ENCODE data around the gene GAREM2.
"Not testable (repeated sequence)": the region's sequence is repeated elsewhere in the genome, so short reads cannot be mapped to it uniquely, and the experiment has no call there.

The GAREM2 gene

DNA sequence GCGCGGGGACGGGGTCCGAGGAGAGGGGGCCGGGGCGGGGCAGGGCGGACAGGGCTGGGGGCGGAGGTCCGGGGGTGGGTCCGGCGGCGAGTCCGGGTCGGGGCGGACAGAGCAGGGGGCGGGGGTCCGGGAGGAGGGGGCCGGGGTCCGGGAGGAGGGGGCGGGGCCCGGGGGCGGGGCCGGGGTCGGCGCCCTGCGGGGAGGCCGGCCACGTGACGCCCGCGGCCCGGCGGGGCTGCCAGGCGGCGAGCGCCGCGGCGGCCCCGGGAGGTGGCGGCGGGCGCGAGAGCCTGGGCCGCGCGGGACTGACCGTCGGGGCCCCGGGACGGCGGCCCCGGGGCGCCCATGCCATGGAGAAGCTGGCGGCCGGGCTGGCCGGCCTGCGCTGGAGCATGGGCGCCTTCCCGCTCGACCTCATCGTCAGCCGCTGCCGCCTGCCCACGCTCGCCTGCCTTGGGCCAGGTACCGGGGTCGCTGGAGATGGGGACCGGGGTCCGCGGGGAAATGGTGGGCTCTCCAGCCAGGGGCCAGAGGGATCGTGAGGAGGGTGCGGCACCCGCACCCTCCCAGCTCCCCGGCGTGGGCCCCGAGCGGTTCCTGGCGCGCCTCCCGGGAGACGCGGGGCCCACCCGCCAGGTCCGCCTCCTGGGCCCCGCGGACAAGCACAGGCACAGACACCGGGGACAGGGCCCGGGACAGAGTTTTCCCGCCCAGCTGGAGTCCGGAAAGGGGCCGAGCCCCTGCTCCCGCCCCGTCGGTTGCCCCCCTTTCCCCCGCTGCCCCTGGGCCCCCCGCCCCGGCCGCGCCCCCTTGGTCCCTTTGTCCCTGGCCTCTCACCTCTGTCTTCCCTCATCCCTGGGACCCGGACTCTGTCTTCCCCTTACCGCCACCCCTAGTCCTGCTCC, at the start of gene GAREM2:
Gene GAREM2 (plus strand): TSS at position 218 of the 905 bp plus-strand sequence. CDS start 133 bp downstream, at position 351.
- no peak for DNase-seq (ENCODE audit: low spot score)

DNA sequence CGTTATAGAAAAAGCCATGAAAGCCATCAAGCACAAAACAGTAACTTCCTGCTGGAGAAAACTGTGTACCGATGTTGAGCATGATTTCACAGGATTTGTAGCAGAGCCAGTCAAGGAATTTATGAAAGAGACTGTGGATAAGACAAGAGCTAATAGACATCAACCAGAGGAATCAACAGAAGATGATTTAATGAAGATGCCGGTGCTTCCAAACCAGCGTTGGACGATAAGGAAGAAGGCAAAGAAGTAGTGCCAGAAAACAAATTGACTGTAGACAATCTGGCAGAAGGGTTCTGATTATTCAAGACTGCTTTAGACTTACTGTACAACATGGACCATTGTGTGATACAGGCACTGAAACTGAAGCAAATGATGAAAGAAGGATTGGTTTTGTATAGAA, 49.5 kb upstream of the GAREM2 start:
- DNase-seq (ENCODE audit: low spot score) = no peak

GRCh38 chr2:26126074-26126473, 46.8 kb upstream of the GAREM2 start:
- DNase-seq (ENCODE audit: low spot score) = no peak

DNA sequence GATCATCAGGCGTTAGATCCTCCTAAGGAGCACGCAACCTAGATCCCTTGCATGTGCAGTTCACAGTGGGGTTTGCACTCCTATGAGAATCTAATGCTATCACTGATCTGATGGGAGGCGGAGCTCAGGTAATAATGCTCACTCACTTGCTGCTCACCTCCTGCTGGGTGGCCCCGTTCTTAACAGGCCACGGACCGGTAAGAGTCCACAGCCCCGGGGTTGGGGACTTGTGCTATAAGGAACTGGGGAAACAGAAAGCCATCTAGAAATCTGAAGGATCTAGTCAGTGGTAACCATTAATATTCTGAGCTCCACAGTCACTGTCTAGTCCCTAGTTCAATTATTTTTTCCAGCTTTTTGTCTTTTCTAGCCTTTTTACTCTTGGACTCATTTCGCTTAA, 44.7 kb upstream of the GAREM2 start:
- DNase-seq (ENCODE audit: low spot score) = no peak

- DNase-seq (ENCODE audit: low spot score) = no peak
These were observed 42.1 kb upstream of the GAREM2 start for GRCh38 chr2:26130763-26131162.

GRCh38 chr2:26136451-26136850, 36.4 kb upstream of the GAREM2 start:
- no peak for DNase-seq (ENCODE audit: low spot score)

- no peak for DNase-seq (ENCODE audit: low spot score)
These were observed 33.4 kb upstream of the GAREM2 start for GRCh38 chr2:26139269-26140183.

- DNase-seq (ENCODE audit: low spot score) = no peak
These were observed 31.6 kb upstream of the GAREM2 start for GRCh38 chr2:26141145-26141769.

DNA sequence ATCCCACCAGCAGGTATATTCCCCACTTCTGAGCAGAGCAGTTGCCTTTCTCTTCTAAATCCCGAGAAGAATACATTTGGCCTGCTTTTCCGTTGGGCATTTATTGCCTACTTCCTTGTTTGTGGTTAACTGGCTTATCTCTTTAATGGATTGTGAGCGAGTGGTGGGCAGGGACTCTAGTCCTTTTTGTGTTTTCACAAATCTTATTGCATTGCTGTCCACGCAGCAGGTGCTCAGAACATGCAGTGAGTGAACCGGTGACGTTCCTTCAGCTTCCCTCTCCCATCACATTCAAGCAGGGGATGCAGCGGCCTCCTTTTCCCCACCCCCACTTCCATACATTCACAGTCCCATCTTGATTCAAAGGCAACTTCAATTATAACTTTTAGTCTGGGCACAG, 28.9 kb upstream of the GAREM2 start:
- no peak for DNase-seq (ENCODE audit: low spot score)

DNA sequence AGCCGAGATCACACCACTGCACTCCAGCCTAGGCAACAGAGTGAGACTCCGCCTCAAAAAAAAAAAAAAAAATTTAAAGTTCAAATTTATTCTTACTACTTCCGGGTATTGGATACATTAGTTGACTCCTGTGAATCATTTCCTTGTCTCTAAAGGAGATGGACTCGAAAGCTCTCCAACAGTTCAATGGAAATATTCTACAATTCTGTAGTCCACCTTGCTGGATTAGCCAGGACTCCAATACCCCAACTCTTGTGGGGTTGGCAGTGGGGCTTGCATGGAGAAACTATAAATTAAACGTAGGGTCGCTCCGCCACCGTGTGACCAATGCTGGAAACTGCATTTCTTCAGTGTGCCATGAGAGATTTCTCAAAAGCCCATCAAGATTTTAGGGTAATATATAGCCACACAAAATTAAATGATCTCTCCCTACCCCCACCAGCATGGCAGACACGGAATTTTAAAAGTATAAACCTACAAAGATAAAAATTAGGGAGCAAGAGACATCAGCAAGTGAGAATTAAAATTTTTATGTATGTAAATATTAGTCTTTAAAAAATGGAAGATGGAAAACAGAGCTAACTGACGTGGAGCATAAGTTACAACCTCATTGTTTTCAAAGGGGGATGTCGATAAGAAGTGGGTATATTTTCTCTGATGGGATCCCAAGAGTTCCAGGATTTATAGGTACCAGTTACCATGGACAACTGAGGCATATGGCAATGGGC, 27.8 kb upstream of the GAREM2 start:
- DNase-seq (ENCODE audit: low spot score) = peak; percentile 68

- no peak for DNase-seq (ENCODE audit: low spot score)
These were observed 24.4 kb upstream of the GAREM2 start for GRCh38 chr2:26148501-26148900.

- no peak for DNase-seq (ENCODE audit: low spot score)
These were observed 22.6 kb upstream of the GAREM2 start for GRCh38 chr2:26150243-26150642.

DNA sequence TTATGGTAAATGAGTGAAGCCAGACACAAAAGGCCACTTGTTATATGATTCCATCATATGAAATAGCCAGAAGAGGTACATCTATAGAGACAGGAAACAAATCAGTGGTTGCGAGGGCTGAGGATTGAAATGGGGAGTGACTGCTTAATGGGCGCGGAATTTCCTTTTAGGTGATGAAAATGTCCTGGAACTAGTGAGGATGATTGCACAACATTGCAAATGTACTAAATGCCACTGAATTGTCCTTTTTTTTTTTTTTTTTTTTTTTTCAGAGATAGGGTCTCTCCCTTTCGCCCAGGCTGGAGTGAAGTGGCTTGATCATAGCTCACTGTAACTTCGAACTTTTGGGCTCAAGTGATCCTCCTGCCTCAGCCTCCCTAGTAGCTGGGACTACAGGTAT, 15.3 kb upstream of the GAREM2 start:
- no peak for DNase-seq (ENCODE audit: low spot score)

- no peak for DNase-seq (ENCODE audit: low spot score)
These were observed 11.0 kb upstream of the GAREM2 start for GRCh38 chr2:26161926-26162325.

GRCh38 chr2:26162963-26163362, 9.9 kb upstream of the GAREM2 start:
- no peak for DNase-seq (ENCODE audit: low spot score)

GRCh38 chr2:26164231-26164630, 8.7 kb upstream of the GAREM2 start:
- DNase-seq (ENCODE audit: low spot score) = no peak

DNA sequence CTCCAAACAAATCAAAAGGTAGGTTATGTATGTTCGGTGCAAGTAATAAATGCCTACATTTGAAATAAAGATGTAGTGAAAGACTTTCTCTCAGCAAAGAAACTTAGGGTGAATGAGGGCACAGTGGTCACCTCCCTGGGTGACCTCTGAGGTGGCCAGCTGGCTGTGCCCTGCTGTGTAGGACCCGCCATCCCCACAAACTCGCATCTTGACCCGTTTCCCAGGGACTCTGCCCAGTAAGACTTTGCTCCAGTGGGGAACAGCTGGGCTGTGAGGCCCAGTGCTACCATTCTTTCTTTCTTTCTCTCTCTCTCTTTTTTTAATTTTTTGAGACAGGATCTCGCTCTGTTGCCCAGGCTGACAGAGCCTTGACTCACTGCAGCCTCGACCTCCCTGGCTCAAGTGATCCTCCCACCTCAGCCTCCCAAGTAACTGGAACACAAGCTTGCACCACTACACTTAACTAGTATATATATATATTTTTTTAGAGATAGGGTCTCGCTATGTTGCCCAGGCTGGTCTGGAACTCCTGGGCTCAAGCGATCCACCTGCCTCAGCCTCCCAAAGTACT, 8.2 kb upstream of the GAREM2 start:
- no peak for DNase-seq (ENCODE audit: low spot score)

- no peak for DNase-seq (ENCODE audit: low spot score)
These were observed 7.5 kb upstream of the GAREM2 start for GRCh38 chr2:26165403-26165802.

DNA sequence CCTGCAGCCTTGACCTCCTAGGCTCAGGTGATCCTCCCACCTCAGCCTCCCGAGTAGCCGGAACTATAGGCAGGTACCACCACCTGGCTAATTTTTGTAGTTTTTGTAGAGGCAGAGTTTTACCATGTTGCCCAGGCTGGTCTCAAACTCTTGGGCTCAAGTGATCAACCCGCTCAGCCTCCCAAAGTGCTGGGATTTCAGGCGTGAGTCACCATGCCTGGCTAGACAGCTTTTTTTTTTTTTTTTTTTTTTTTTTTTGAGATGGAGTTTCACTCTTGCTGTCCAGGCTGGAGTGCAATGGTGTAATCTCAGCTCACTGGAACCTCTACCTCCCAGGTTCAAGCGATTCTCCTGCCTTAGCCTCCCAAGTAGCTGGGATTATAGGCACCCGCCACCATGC, 6.3 kb upstream of the GAREM2 start:
- not testable (repeated sequence) for DNase-seq (ENCODE audit: low spot score)

GRCh38 chr2:26168785-26169184, 4.1 kb upstream of the GAREM2 start:
- DNase-seq (ENCODE audit: low spot score) = no peak

DNA sequence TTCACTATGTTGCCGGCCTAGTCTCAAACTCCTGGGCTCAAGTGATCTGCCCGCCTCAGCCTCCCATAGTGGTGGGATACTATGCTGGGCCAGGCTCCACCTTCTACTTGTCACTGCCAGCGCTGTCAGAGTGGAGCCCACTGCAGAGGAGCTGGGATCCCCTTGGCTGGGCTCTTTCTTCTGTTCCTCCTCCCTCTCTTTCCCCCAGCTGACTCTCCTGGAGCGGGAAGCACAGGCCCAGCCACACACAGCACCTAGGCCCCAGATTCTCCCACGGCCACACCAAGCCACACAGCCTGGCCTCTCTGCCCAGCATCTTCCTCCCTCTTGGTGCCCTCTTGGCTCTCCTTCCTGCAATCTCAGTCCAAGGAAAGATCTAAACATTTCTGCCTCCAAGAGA, 3.7 kb upstream of the GAREM2 start:
- DNase-seq (ENCODE audit: low spot score) = no peak

Data from RKO (cell line).